RPMI7951 (cell line): ENCODE measurements around the gene GTF3C1. TPM values are rescaled to one million over a fixed set of nuclear protein-coding genes. Genes with fewer than 3 reads are reported as not detected.

Source experiments
- DNase-seq: peaks from one replicate; pipeline ENCODE4 v3.0.0-alpha.2; 2012; ENCODE audit warnings: low read depth
- total RNA-seq: library from RNA; depleted of rRNA; stranded (reverse); fragments of >200 nt; shearing (Covaris generic); gene quantifications from 2 replicates; pipeline ENCODE4 v1.2.3, GENCODE V29; 2014

The GTF3C1 gene
- total RNA-seq, 1 experiment from 2014 or later, result 35.9 TPM

DNA sequence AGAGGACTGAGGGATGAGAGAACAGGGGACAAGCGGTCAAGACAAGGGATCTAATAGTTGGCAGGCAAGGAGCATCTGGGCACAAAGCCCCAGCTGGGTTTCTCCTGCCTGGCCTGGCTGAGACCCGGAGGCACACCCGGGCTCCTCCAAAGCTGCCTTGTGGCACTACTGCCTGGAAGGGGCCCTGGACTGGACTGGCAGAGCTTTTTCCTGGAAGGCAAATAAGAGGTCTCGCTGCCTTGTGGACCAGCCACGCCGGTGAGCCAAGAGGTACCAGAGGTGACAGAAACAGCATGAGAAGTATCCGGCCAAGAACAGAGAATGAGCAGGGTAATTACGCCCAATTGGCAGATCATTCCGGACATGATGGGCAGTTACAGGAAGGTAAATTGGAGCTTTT, 64.6 kb downstream of the GTF3C1 start:
- no peak for DNase-seq

DNA sequence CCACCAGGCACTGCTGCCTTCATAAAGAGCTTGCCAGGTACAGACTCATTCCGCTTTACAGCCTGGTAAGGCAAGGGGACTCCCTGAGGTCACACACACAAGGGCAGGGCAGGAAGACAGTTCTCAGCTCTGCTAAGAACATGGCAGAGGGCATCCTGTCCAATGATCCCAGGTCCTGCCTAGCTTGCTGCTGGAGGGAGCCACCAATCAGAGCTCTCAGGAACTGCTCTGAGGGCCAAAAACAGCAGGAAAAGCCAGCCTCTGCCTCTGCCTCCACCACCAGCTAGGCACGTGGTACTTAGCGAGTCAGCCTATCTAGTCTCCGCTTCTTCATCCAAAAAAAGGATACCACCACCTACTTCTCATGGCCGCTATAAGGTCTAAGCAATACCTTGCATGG, 66.1 kb downstream of the GTF3C1 start:
- DNase-seq, result no peak

DNA sequence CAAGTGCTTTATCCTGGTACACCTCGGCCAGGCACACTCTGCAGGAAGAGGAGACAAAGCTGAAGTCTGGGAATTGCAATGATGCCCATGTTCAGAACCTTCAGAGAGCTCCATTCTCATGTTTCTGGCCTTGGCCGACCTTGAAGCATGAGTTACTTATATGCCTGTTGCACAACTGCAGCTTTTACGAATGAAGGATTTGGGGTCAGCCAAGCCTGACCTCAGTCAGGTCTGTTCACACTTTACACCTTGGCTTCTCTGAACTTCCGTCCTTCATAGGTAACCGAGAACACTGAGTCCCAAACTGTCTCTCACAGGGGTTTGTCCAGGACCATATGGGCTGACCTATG, 66.7 kb downstream of the GTF3C1 start:
- no peak for DNase-seq

DNA sequence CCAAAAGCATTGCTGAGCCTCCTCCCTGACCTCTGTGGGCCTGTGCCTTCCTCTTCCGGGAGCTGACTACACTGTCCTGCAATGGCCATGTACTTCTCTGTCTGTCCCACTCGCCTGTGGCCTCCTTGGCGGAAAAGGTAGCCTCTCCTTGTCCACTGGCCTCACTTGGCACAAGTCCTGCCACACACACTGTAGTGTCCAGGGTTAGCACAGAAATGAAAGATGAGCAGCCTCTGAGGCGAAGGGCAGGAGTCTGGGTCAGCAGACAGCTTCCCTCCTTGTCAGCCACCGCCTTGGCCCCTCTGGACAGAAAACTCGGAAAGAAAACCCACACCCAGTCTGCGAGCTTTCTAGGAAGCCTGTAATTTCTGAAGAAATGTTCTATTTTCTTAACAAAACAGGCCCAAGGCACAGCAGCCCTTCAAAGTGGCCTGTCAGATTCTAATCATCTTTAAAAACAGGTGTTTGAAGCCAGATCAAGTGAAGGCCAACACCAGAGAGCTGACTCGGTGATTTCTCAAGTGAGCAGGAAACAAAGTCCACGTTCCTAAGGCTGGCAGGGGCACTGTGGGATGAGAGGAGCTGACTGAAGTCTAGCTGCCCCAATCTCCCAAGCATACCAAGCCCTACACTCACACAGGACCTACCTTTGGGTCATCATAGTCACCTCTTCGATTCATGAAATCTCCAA, 67.2 kb downstream of the GTF3C1 start:
- DNase-seq, result no peak

DNA sequence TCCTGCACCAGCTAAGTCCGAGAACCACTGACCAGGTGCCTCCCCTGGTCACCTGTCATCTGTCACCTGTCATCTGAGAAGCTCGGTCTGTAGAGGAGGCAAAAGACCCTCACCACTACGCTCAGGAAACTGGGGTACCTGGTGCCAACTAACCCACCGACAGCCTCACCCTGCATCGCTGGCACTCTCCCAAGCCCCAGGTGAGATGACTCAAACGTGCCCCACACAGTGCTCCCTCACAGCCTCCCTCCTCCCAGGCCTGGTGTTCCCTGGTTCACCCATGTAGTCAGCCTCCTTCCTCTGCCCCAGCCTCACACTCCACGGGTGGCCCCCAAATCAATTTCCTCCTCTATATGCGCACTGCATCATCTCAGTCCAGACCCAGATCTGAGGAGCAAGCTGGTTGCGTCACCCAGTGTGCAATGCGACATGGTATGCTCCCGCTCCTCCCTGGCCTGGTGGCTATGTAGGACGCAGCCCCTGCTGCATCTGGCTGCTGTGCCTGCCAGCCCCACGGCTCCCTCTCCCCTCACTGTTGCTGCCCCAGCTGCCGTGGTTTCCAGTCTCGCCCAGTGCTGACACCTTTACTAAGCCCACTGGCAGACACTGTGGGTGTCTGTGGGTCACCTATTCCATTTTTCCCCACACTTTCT, 68.3 kb downstream of the GTF3C1 start:
- DNase-seq, result no peak

DNA sequence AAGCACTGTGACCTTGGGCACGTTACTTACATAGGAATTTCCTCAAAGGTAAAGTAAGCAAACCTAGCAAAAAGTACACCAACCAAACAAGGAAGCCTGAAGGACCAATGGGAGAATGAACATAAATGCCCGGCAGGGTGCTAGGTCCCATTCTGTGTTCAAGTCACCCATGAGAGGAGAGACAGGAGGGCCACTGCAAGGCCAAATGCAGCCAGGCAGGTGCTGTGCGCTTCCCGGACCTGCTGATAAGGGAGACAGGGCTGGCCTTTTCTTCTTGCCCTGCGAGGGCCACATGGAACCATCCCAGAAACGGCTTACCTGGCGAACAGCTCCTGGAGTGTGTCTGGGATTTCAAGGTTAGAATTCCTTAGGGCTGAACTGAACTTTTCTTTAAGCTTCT, 69.0 kb downstream of the GTF3C1 start:
- no peak for DNase-seq

DNA sequence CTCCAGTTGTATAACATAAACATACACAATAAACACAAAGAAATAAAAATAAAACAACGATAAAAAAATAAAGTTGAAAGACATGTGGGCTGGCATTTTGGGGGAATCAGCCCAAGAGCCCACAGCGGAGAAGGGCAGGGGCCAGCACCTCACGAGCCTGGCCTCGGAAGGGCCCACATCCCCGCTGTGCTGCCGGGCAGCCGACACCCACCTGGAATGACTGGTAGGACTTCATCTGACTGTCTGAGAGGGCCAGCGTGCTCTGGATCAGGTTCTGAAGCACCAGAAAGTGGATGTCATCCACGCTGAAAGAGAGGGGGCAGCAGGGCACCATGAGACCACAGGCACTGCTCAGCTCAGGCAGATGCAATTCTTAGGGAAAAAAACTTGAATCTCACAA, 73.5 kb downstream of the GTF3C1 start:
- DNase-seq, result no peak

DNA sequence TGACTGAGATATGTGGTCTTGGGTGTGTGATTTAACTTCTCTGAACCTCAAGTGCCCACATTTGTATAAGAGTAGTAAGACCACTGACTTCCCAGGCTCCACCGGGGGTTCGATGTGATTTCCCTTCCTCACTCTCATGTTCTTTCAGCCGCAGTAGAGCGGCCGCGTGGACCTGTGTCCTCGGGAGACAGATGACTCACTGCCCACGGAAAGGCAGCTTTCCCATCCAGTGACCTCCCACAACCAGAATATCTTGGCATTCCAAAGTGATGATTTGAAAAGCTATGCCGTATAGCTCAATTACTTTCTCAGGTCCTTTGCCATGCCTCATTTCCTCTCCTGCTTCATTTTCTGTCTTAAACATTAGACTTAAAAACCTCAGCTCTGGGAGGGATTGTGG, 74.2 kb downstream of the GTF3C1 start:
- DNase-seq, result peak; percentile 85

DNA sequence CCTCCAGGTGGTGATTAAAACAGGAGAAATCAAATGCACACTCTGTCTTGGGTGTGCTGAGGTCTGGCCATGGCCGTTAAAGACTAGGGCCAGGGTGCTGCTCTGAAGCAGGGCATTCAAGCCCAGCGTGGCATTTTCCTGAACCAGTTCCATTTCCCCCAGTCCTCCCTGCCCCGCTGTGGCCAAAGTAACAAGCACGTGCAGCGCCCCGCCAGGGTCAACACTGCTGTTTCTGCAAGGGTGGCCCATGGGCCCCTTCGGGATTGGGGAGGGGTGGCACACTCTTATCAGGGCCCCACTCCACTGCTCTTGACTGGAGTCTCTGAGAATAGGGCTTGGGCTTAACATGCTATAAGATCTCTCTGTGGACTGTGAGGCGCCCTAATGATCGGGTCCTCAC, 74.8 kb downstream of the GTF3C1 start:
- no peak for DNase-seq

DNA sequence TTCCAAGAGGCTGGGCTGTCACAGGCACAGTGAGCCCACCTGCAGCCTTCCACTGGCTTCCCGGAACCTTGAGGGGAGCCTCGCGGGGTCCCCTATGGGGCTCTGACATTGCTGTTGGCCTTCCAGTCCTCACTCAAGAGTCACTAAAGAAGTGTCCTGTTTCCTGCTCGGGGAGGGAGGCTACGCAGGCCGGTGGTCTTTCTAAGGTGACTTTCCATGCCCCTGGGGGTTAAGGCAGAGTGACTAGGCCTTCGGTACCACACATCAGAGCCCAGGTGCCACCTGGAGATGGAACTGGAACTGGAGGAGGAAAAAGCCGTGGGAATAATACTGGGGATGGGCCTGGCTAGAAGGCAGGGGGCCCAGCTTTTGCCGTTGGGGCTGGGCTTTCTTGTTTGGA, 75.7 kb downstream of the GTF3C1 start:
- DNase-seq, result no peak

DNA sequence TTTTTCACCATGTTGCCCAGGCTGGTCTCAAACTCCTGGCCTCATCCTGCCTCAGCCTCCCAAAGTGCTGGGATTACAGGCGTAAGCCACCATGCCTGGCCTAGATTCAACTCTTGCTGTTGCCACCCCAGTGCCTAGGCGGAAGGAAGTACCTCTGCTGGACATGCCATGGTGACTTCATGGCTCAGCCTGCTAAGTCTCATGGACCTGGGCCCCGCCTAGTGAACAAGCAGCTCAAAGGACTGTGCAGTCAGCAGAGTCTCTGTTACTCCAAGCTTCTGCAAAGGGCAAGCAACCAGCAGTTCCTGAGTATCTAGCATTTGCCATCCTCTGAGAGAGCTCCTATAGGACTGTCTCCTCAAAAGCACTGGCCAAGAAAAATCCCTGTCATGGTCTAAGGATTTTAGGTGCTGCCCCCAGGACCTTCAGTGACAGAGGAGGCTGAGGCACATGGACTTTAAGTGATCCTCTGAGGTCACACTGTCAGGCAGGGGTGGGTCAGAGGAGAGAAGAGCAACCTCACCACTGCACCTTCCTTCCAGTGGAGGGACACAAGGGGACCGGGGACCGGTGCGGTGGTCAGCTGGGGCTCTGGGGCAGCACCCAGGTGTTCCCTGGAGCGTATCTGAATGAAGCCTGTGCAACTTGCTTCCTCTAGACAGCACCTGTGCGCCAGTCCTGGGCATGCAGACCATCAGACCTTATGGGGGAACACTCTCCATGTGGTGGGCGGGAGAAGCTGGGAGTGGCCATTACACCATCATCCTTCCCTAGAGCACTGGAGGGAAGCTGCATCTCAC, 76.4 kb downstream of the GTF3C1 start:
- DNase-seq, result no peak

DNA sequence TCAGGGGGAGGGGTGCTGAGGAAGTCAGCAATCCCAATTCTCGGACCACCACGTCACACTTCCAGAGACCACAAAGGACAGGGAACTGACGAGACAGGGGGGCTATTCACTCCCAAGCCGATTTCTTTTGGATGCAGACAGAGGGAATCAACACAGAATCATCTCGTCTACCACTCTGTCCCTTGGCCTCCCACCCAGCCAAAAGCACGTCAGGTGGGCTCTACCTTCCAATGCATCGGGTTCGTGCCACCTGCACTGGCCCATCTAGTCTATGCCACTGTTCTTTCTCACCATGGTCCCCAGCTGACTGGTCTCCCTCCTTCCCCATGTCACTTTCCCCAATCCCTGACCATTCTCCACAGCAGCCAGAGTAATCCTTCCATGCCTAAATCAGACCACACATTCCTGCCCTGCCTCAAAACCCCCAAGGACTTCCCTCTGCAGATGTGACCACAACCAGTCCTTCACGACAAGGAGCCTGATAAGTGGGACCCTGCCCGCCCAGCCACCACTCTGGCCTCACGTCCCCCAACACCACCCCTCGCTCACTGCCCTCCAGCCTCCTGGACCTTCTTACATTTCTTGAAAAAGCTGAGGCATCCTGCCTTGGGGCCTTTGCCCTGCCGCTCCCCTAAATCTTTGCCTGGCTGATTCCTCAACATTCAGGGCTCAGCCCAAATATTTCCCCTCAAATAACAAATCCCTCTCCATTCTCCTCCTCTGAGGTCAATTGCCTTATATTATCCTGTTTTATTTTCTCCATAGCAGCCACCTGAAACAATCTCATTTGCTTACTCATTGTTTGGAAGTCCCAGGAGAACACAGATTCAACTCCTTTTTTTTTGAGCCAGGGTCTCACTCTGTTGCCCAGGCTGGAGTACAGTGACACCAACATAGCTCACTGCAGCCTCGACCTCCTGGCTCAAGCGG, 77.4 kb downstream of the GTF3C1 start:
- DNase-seq, result peak; percentile 46

DNA sequence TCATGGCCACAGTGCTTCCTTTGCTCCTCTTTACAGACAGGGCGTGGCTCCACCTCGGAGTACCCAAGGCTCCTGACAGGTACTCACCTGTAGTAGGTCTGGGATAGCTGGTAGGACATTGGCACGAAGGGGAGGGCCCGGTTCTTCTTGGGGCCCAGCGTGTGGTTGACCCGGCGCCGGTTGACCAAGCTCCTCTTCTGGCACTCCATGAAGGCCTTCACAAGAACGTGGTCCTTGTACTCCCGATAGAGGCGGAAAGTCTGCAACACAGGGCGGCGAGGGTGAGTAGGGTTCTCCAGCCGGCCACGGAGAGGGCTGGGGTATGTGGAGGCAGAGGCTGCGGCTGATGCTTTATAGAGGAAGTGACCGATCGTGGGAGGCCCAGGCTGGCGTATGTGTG, 78.1 kb downstream of the GTF3C1 start:
- no peak for DNase-seq

DNA sequence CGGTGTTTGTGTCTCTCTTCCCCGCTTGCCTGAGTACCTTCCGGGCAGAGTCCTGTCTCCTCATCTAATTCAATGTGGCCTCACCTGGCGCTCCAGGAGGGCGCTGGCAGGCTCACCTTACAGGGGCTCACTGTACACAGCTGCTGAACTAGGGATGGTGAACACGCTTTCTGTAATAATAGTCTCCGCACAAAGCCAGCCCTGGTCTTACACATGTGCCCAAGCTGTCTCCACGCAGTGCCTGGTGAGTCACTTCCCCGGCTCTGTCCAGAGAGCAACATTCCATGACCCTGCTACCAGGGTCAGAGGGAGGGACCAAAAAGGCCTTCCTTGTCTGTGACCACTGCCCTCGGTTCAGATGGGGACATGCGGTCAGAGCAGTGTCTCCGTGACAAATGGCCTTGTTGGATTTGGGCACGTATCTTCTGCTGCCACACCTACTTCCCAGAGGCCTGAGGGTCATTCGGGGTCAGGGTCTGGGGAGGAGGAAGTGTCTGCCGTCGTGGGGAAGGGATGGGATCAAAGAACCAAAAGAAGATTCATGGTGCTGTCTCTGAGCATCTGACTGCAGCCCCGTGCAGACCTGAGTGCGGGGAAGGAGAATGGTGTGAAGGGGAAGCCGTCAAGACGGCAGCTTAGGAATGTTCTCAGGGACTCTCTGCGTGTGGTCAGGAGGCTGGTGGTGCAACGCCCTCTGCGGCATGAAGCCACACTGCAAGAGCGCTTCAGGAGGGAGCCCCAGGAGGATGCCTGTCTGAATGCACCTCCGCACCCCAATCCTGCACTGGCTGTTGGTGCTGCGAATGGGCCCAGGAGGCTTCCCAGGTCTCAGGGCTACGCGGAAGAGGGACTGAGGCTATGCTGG, 78.9 kb downstream of the GTF3C1 start:
- peak; percentile 94 for DNase-seq

DNA sequence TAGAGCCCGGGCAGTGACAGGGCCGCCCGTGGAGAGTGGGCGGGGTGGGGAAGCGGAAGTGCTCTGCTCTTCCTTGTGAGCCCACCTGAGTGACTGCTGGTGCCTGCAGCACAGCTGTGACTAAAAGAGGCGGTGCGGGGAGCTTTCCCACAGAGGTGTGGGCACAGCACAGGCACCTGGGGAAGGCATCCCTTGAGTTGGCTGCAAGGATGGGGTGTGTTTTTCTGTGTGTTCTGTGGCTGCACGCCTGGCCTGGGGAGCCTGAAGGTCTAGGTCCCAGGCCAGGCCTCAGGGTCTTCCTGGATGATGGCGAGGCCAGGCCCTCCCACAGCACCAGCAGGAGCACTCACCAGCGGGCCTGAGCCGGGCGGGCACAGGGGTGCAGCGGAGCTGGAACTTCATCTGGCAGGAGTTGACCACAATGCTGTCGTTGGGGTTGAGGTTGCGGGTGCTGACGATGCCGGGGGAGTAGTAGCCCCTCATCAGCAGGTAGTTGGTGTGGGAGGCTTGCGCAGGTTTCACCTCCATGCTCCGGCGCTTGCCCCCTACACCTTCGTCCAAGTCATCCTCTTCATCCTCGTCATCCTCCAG, 80.7 kb downstream of the GTF3C1 start:
- DNase-seq, result no peak

DNA sequence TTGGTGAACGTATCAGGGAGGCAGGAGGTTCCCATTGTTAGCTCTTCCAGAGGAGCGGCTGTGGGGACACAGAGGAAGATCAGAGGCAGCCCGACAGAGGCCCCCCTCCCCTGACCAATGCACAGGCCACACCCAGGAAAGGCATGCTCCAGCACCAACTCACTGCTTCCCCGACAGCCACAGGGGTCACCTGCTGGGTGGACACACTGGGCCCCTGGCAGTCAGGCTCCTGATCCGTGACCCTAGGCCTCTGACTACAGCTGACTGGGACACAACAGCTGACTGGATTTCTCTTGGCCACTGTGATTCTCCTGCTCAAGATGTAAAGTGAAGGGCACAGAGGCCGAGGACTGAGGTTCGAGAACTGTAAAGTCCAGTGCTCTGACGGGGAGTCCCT, 84.2 kb downstream of the GTF3C1 start:
- DNase-seq, result no peak

DNA sequence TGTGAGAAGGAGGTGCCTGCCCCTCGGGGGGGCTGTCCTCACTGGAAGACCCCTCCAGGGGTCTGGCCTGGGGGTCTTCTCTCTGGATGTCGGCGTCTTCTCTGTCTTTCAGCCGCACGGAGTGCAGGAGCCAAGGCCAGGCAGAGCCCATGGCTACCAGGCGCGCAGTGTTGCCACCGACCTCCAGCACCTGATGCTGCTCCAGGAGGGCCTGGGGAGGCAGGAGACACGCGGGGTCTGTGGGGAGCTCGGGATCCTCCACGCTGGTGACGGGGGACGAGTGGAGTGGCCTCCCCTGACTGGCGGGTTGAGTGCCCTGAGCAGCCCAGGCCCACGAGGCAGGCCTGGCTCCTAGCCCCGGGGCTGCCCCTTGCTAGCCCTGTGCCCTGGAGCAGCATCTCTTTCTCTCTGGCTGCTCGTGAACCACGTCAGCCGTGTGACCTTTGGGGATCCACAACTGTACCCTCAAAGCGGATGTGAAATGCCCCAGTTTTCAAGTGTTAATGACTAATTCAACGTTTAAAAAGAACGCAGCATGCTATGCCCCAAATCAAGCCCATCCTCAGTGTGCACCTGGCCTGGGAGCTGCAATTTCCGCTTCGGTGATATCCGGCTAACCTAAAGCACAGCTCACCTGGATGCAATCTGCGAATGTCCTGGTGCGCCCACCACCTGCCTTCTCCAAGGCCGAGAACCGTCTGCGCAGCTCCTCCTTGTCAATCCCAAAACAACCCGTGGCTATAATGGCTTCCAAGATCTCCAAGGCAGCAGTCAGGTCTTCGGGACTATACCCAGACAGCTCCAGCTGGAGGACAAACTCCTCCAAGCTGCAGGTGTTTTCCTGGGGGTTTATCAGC, 84.9 kb downstream of the GTF3C1 start:
- DNase-seq, result no peak

DNA sequence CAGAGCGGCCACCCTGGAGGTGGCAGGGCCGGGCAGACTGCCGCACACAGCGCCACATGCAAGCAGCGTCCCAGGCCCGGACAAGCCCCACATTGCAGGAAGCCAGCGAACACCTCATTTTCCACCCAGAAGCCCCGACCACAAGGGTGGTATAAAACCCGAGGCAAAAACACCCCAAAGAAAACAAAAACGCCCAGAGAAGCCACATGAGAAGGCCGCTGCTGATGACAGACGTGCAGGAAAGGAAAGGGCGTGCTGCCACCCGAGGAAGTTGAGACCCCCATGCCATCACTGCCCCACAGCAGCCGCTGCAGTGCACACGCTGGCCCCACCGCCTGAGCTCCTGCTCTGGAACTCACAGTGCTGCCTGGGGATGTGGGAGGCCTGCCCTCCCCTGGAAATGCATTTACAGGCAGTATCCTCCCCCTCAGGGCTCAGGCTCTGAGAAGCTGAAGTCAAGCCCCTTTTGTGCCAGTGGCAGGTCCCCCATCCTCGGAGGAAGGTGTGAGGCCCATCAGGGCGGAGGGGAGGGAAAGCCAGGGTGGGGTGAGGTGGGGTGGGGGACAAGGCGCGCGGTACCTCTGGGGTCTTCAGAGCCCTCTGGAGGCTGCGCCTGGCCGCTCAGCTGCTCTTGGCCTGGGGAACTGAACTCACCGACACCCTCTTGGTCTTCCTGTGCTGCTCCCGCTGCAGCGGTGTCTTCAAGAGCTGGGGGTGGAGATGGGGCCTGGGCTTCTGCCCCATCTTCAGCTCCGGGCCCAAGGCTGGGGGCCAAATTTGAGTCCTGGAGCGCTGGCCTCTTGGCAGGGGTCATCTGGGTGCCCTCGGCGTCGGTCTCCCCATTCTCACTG, 85.7 kb downstream of the GTF3C1 start:
- no peak for DNase-seq
